Neural crest cell (in vitro differentiated cells): ENCODE results near the gene RAB40B. TPM values are rescaled to one million over a fixed set of nuclear protein-coding genes. Genes with fewer than 3 reads are reported as not detected.

Experiments used
- DNase-seq: peaks from one replicate; pipeline ENCODE4 v3.0.0; 2021; ENCODE audit warnings: low read depth, mixed read lengths, low spot score
- H3K27ac Mint-ChIP-seq: one replicate; pipeline ENCODE4 v1.8.0; 2021; ENCODE audit warnings: mild to moderate bottlenecking, mixed read lengths; ENCODE audit not compliant: unreplicated experiment
- H3K27me3 Mint-ChIP-seq: 2 replicates; pipeline ENCODE4 v1.8.0; 2021; ENCODE audit warnings: low read depth, mild to moderate bottlenecking, mixed read lengths
- H3K36me3 Mint-ChIP-seq: 2 replicates; pipeline ENCODE4 v1.8.0; 2021; ENCODE audit warnings: low read depth, mild to moderate bottlenecking, mixed read lengths
- H3K4me1 Mint-ChIP-seq: 2 replicates; pipeline ENCODE4 v1.8.0; 2021; ENCODE audit warnings: mixed read lengths
- H3K4me3 Mint-ChIP-seq: one replicate; pipeline ENCODE4 v1.8.0; 2021; ENCODE audit warnings: mild to moderate bottlenecking, mixed read lengths
- H3K9me3 Mint-ChIP-seq: 2 replicates; pipeline ENCODE4 v1.8.0; 2021; ENCODE audit warnings: mixed read lengths
- CTCF ChIP-seq: fragments of 200-600 bp; sonication (generic); conservative IDR thresholded peaks from 2 replicates; pipeline ENCODE4 v1.5.0; 2021; ENCODE audit warnings: antibody characterized with exemption, mild to moderate bottlenecking
- microRNA-seq: library from miRNA; unstranded; fragments of <30 nt; microRNA quantifications from one replicate; pipeline ENCODE4, GENCODE V29; 2020
- total RNA-seq: library from RNA; stranded (reverse); gene quantifications from 2 replicates; pipeline ENCODE4 v1.2.1, GENCODE V29; 2021

The RAB40B gene
- total RNA-seq, 1 donor from 2014 or later, result 5.6 TPM

GRCh38 chr17:82611140-82612058 lies 87.1 kb downstream of the RAB40B start:
- no peak overlapping the region for H3K27ac Mint-ChIP-seq
- H3K27me3 Mint-ChIP-seq, result no peaks in the 10 kb centered on the region
- H3K4me3 Mint-ChIP-seq, result no peak overlapping the region
- peaks cover 9% of the 10 kb centered on the region for H3K4me1 Mint-ChIP-seq
- TF ChIP-seq CTCF, result no peak
- H3K9me3 Mint-ChIP-seq, result no peaks in the 10 kb centered on the region
- DNase-seq, result no peak
- H3K36me3 Mint-ChIP-seq, result peaks cover 40% of the 10 kb centered on the region

GRCh38 chr17:82609655-82610054 lies 88.8 kb downstream of the RAB40B start:
- H3K36me3 Mint-ChIP-seq, result peaks cover 32% of the 10 kb centered on the region
- H3K4me3 Mint-ChIP-seq, result peak overlapping the region; percentile 14
- H3K27me3 Mint-ChIP-seq, result no peaks in the 10 kb centered on the region
- peaks cover 14% of the 10 kb centered on the region for H3K4me1 Mint-ChIP-seq
- no peaks in the 10 kb centered on the region for H3K9me3 Mint-ChIP-seq
- TF ChIP-seq CTCF, result no peak
- no peak for DNase-seq
- H3K27ac Mint-ChIP-seq, result peak overlapping the region; percentile 37

GRCh38 chr17:82608816-82609215 lies 89.7 kb downstream of the RAB40B start:
- peak overlapping the region; percentile 10 for H3K4me3 Mint-ChIP-seq
- peaks cover 19% of the 10 kb centered on the region for H3K4me1 Mint-ChIP-seq
- peak overlapping the region; percentile 64 for H3K27ac Mint-ChIP-seq
- H3K27me3 Mint-ChIP-seq, result no peaks in the 10 kb centered on the region
- no peaks in the 10 kb centered on the region for H3K9me3 Mint-ChIP-seq
- peaks cover 33% of the 10 kb centered on the region for H3K36me3 Mint-ChIP-seq
- DNase-seq, result no peak
- no peak for TF ChIP-seq CTCF

GRCh38 chr17:82605939-82606600 lies 92.4 kb downstream of the RAB40B start:
- DNase-seq, result no peak
- H3K9me3 Mint-ChIP-seq, result no peaks in the 10 kb centered on the region
- no peaks in the 10 kb centered on the region for H3K27me3 Mint-ChIP-seq
- peaks cover 22% of the 10 kb centered on the region for H3K4me1 Mint-ChIP-seq
- no peak overlapping the region for H3K27ac Mint-ChIP-seq
- no peak for TF ChIP-seq CTCF
- no peak overlapping the region for H3K4me3 Mint-ChIP-seq
- H3K36me3 Mint-ChIP-seq, result peaks cover 32% of the 10 kb centered on the region

Small RNA genes lying within 50 kb of the gene (microRNA-seq; reads per million reads assigned to microRNA genes)
- gene MIR4525, result not detected

Other genes with a start within 250 kb of the RAB40B start
- gene CYBC1, start 247.9 kb downstream of the RAB40B start, total RNA-seq, result 111 and 115 TPM in 2 replicates
- gene NARF, start 240.0 kb downstream of the RAB40B start, total RNA-seq, result 73.3 and 84.2 TPM in 2 replicates
- gene FOXK2, start 179.0 kb downstream of the RAB40B start, total RNA-seq, result 84.3 and 92.2 TPM in 2 replicates
- gene WDR45B, start 50.3 kb downstream of the RAB40B start, total RNA-seq, result 57.1 and 64.6 TPM in 2 replicates
- gene FN3KRP, start 18.0 kb upstream of the RAB40B start, total RNA-seq, result 44.1 and 44.4 TPM in 2 replicates
- gene FN3K, start 36.9 kb upstream of the RAB40B start, total RNA-seq, result 21.7 and 23.8 TPM in 2 replicates
- 155 and 166 TPM in 2 replicates for gene TBCD, start 53.4 kb upstream of the RAB40B start, total RNA-seq
- gene ZNF750, start 141.3 kb upstream of the RAB40B start, total RNA-seq, result not detected in 2 replicates